GM20000 (cell line): ENCODE results near the gene ZDHHC18.

ENCODE experiments used
- DNase-seq: peaks from one replicate; pipeline ENCODE4 v3.0.0; 2012; ENCODE audit warnings: low spot score
- TF ChIP-seq, protein P1 (sequence below): IDR thresholded peaks from 2 replicates; pipeline ENCODE4 v1.5.1; 2012; ENCODE audit warnings: mild to moderate bottlenecking, control low read depth; ENCODE audit errors: extremely low read depth, missing control alignments

The ZDHHC18 gene

GRCh38 chr1:26900001-26900814 lies 73.7 kb downstream of the ZDHHC18 start, which contains the start of gene GPATCH3:
Gene GPATCH3 (minus strand): TSS chr1:26900467. CDS start chr1:26900442, 25 bp downstream.
- peak; percentile 90 for DNase-seq
- TF ChIP-seq, protein P1, sequence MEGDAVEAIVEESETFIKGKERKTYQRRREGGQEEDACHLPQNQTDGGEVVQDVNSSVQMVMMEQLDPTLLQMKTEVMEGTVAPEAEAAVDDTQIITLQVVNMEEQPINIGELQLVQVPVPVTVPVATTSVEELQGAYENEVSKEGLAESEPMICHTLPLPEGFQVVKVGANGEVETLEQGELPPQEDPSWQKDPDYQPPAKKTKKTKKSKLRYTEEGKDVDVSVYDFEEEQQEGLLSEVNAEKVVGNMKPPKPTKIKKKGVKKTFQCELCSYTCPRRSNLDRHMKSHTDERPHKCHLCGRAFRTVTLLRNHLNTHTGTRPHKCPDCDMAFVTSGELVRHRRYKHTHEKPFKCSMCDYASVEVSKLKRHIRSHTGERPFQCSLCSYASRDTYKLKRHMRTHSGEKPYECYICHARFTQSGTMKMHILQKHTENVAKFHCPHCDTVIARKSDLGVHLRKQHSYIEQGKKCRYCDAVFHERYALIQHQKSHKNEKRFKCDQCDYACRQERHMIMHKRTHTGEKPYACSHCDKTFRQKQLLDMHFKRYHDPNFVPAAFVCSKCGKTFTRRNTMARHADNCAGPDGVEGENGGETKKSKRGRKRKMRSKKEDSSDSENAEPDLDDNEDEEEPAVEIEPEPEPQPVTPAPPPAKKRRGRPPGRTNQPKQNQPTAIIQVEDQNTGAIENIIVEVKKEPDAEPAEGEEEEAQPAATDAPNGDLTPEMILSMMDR: no peak

- TF ChIP-seq, protein P1: no peak
These were observed 74.5 kb downstream of the ZDHHC18 start for GRCh38 chr1:26900815-26901511.

More at GRCh38 chr1:26900815-26901511, 74.5 kb downstream of the ZDHHC18 start:
- DNase-seq: no peak
